AG04449 (cell line): ENCODE data around the gene ASIP.
"Not testable (repeated sequence)": the region's sequence is repeated elsewhere in the genome, so short reads cannot be mapped to it uniquely, and the experiment has no call there.

ENCODE experiments used
- CTCF ChIA-PET: fragments of 350-600 bp; formaldehyde crosslinking; extraction: SDS; loops from one replicate; lab custom pipeline; 2021; ENCODE audit warnings: antibody characterized with exemption; lab: Yijun Ruan, JAX
- POLR2A ChIA-PET: fragments of 400-600, 350-600 bp; formaldehyde crosslinking; extraction: SDS; loops from one replicate; lab custom pipeline; 2020; ENCODE audit warnings: antibody characterized with exemption, inconsistent platforms; lab: Yijun Ruan, JAX
- DNase-seq: peaks from one replicate; pipeline ENCODE4 v3.0.0-alpha.2; 2010; ENCODE audit warnings: low read depth, low spot score
- H3K4me3 ChIP-seq: 2 replicates; pipeline ENCODE4 v1.5.1; 2011; ENCODE audit warnings: low read depth, mild to moderate bottlenecking, control low read depth, low read length
- CTCF ChIP-seq: IDR thresholded peaks from one replicate; pipeline ENCODE4 v1.5.1; 2011; ENCODE audit warnings: mild to moderate bottlenecking, moderate library complexity, low read length, control low read depth, inconsistent platforms; ENCODE audit not compliant: insufficient read depth; ENCODE audit errors: missing control alignments

ASIP gene, protein sequence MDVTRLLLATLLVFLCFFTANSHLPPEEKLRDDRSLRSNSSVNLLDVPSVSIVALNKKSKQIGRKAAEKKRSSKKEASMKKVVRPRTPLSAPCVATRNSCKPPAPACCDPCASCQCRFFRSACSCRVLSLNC

GRCh38 chr20:34240693-34241615 is at the start of gene ASIP:
ASIP (plus strand) TSS chr20:34241423; CDS start chr20:34260375, 18,952 bp downstream.
- ChIA-PET POLR2A (no interaction called here), CTCF (interaction anchor here (0.6 to 2.3 kb wide), 4 partner anchors 15 to 72 kb away, joined by 3 to 11 read pairs (median 3); no protein-coding TSS in a partner anchor)
- H3K4me3 ChIP-seq, result no peak within 1 kb of the TSS
- DNase-seq, result no peak
- no peak for TF ChIP-seq CTCF

DNA sequence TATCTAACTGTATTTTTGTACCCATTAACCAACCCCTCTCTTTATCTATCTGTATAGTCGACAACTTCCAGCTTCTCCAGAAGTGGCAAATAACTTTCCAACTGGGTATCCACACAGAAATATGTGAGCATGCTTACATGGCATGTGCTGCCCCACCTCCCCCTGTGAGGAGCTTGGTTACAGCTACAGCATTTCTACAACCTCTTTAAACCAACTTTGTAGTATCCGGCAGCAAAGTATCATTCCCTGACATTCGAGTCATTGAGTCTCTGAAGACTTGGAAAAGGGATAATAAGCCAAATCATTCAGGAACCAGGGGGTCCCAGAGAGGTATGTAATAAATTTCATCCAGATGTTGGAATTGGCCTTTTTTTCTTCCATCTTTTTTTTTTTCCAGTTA is 48.2 kb upstream of the ASIP start:
- CTCF ChIA-PET, result interaction anchor here (1.3 to 7.4 kb wide), 4 partner anchors 62 to 386 kb away, joined by 3 to 96 read pairs (median 50); partner anchors contain the start of gene AHCY

GRCh38 chr20:34199183-34199582 is 42.0 kb upstream of the ASIP start:
- ChIA-PET CTCF (interaction anchor here (2.7 kb wide), 1 partner anchor 9 kb away, joined by 23 read pairs; no protein-coding TSS in a partner anchor), POLR2A (no interaction called here)
- H3K4me3 ChIP-seq, result no peak overlapping the region
- no peak for DNase-seq
- no peak for TF ChIP-seq CTCF

More for the DNA sequence above, 48.2 kb upstream of the ASIP start:
- no peak for TF ChIP-seq CTCF
- no peak overlapping the region for H3K4me3 ChIP-seq
- POLR2A ChIA-PET, result no interaction called here
- no peak for DNase-seq

- ChIA-PET CTCF (interaction anchor here (2.3 to 2.7 kb wide), 2 partner anchors 9 to 10 kb away, joined by 7 to 23 read pairs; no protein-coding TSS in a partner anchor), POLR2A (no interaction called here)
- no peak for TF ChIP-seq CTCF
- no peak for DNase-seq
- no peak overlapping the region for H3K4me3 ChIP-seq
Measured at GRCh38 chr20:34200023-34200422, 41.2 kb upstream of the ASIP start.

DNA sequence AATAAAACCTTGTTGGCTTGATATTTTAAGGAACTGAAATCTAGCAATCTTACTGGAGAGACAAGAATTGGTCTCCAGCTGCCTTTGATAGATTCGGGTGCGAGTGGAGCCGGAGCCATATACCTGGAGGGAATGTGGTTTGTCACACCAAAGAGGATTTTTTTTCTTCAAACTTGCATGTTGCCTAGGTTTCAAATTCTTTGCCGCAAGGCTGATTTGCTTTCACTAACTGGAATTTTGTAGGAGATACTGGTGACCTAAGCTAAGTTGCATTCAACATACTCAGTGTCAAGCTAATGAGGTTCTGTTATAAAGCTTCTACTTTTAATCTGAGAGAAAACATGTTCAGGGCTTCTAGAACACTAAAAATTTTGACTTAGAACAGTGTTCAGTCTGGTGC is 39.7 kb upstream of the ASIP start:
- ChIA-PET CTCF (interaction anchor here (2.3 to 2.7 kb wide), 2 partner anchors 8 to 11 kb away, joined by 7 to 23 read pairs; no protein-coding TSS in a partner anchor), POLR2A (no interaction called here)
- TF ChIP-seq CTCF, result no peak
- no peak overlapping the region for H3K4me3 ChIP-seq
- DNase-seq, result no peak

DNA sequence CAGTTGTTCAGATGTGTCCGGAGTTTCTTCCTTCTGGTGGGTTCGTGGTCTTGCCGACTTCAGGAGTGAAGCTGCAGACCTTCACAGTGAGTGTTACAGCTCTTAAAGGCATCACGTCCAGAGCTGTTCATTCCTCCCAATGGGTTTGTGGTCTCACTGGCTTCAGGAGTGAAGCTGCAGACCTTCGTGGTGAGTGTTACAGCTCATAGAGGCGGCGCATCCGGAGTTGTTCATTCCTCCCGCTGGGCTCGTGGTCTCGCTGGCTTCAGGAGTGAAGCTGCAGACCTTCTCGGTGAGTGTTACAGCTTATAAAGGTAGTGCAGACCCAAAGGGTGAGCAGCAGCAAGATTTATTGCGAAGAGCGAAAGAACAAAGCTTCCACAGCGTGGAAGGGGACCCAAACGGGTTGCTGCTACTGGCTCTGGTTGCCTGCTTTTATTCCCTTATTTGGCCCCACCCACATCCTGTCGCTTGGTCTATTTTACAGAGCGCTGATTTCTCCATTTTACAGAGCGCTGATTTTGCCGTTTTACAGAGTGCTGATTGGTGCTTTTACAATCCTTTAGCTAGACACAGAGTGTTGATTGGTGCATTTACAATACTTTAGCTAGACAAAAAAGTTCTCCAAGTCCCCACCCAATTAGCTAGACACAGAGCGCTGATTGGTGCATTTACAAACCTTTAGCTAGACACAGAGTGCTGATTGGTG is 35.9 kb upstream of the ASIP start:
- POLR2A ChIA-PET, result interaction anchor here (0.6 kb wide), 1 partner anchor 42 kb away, joined by 5 read pairs; no protein-coding TSS in a partner anchor
- DNase-seq, CTCF ChIA-PET: not testable (repeated sequence)

More for the DNA sequence above, 35.9 kb upstream of the ASIP start:
- not testable (repeated sequence) for H3K4me3 ChIP-seq
